IPS-18c (cell line): ENCODE measurements around the gene NPAS3.

ENCODE experiments used
- H3K4me3 ChIP-seq: 2 replicates; pipeline ENCODE4 v1.7.0; 2013; ENCODE audit warnings: low read depth, mild to moderate bottlenecking, low read length, moderate library complexity; ENCODE audit not compliant: insufficient read depth
- H3K9me3 ChIP-seq: one replicate; pipeline ENCODE4 v1.6.1; 2013; ENCODE audit warnings: mild to moderate bottlenecking, low read length, moderate library complexity; ENCODE audit not compliant: control insufficient read depth, insufficient read depth

Gene NPAS3

DNA sequence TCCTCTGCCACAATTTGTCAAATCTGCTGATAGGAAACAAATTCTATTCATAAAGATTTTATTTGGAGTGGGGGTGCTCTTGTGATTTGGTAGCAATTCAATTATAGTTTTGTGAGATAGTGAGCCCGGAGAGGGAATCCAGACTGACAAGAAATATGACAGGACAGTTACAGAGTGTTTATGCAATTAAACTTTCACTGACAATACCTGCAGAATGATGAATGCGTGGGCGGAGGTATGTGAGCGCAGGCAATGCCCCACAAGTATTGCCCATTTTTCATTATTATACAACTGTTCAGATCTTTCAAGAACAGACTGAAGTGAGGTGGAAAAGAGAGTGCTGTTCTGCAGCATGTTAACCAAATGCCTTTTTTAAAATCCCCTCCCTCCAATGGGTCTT lies 753.2 kb downstream of the NPAS3 start:
- no peaks in the 10 kb centered on the region for H3K9me3 ChIP-seq
- H3K4me3 ChIP-seq = no peak overlapping the region

DNA sequence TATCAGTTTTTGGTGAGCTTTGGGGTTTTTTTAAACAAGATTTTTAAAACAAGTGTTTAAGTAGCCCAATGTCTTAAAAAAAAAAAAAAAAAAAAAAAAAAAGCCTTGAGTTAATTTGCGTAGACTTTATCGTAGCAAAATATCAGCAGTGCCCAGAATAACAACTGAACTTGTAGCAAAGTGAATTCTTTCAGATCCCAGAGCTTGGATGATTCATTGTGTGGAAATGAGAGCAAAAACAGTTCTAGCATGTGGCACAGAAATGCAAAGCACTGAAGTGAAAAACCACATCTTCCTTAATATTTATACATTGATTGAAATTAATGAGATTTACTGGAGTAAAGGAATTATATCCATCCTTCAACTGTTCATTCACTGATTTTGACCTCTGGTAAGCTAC lies 754.1 kb downstream of the NPAS3 start:
- Histone ChIP-seq H3K9me3 (no peaks in the 10 kb centered on the region), H3K4me3 (no peak overlapping the region)

DNA sequence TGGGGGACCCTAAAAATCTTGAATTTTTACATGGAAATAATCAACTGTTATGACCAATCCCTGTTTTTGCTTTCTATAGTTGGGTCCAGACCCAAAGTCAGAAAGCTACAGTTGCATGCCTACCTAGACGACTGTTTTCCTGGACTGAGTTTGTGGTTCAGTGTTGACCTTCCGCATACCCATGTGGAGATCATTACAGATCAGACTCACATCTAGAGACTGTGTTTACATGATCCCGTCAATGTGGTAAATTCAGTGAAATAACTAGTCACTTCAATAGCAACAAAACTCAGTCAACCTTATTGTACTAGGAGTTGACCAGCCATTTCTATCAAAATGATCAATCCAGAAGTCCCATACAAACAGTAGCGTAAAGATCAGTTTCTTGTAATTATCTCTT lies 754.6 kb downstream of the NPAS3 start:
- Histone ChIP-seq H3K9me3 (no peaks in the 10 kb centered on the region), H3K4me3 (no peak overlapping the region)

DNA sequence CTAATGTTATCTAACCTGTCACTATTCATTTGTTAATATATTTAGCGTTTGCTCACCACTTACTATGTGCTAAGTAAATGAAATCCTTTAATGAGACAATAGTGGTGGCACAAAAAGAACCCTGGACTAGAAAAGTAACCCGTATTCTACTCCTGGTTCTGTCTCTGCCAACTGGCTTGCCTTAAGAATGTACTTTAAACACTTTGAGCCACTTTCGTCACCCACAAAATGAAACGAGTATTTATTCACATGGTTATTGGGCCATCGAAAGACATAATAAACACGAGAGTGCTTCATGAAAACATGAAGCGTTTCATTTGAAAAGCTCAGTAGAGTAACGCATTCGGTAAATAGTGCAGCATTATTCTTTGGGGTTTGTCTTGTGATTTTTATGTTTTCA lies 757.5 kb downstream of the NPAS3 start:
- no peak overlapping the region for H3K4me3 ChIP-seq
- H3K9me3 ChIP-seq = no peaks in the 10 kb centered on the region

DNA sequence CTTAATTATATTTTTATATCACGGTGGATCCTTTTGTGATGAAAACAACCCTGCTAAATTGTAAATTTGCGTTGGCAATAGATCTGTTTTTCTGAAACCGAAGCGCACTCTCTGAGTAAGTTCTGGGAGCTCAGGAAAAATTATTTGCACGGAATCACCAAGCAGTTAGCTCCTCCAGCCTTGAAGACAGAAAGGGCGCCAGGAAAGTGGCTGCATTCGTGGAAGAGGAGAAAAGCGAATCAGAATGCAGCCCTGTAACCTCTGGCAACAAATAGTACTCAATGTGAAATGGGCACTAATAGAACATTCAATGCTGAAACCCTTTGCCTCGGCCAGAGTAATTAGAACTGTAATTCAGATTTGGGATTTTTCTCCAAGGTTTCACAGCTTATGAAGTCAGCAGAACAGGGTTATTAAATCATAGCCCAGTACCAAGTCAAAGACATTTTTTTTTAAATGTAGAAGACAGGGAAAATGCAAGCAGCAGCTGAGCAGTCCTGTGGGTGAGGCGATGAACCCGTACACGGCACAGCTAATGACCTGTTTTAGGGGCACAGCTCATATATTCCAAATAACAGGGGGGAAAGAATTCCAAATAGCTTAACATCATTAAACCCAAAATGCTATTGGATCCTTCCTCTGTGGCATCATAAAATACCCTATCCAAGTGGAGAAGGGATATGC lies 760.8 kb downstream of the NPAS3 start:
- H3K9me3 ChIP-seq = no peaks in the 10 kb centered on the region
- H3K4me3 ChIP-seq = no peak overlapping the region

DNA sequence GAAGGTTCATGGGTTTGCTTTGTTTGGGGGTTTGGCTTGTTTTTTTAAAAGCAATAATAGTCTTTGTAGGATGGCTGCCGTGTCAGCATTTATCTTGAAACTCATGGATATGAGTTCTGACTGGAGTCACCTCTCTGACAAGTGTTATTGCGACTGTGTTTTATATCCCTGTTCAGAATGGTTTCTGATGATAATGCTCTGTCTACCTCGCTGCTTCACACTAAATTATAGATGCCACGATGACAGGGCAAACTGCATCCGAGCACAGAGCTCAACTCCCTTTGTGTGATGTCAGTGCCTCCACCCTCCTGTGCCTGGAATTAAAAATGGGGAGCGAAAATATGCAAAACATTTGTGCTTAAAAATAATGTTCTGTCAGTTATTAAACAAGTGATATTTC lies 761.4 kb downstream of the NPAS3 start:
- Histone ChIP-seq H3K9me3 (no peaks in the 10 kb centered on the region), H3K4me3 (no peak overlapping the region)

DNA sequence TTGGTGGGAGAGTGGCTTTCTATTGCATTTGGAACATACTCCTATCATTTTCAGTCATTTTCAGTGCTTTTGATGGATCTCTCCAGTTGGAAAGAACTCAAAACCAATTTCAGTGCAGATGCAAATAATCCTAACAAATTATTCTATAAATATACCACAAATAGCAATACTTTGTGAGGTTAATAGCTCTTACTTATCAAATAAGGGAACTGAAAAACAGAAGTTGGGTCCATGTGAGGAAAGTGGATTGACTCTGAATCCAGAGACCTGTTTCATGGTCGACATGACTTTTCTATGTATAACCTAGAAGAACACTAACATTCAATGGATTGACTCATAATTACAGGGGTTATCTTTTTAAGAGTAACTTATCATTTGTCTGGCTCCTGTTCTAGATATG lies 763.6 kb downstream of the NPAS3 start:
- Histone ChIP-seq H3K9me3 (no peaks in the 10 kb centered on the region), H3K4me3 (no peak overlapping the region)

DNA sequence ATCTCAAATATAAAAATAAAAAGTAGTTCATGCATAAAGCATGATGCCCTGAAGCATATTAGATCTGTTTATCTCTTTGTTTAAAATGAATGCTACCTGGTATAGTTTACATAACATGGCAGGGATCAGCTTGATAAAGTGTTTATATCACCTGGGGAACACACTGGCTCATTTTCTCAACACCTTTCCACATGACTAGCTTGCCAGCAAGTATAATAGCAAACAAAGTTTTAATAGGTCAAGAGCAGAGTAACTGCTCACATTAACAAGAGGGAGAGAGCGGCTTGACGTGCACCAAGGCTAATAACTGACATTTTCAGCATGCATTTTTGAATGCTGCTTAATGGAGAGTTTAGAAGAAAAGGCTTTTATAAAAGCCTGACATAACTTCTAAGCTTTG lies 765.8 kb downstream of the NPAS3 start:
- H3K4me3 ChIP-seq = no peak overlapping the region
- no peaks in the 10 kb centered on the region for H3K9me3 ChIP-seq

DNA sequence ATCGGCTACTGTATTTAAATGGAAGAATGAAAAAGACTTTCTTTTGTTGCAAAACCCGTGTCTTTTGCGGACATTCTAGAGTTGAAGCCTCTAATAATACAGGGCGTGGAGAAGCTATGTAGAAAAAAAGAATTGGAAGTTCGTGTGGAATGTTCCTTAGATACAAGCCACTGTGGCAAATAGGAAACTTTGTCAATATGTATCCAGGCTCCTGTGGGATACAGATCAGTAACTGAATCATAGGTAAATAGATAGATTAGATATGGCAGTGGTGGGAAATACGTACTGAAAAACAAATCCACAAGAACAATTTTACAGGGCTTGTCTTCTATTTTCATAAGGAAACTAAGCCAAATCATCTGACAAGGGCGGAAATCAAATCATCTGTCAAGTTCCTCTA lies 766.8 kb downstream of the NPAS3 start:
- Histone ChIP-seq H3K9me3 (no peaks in the 10 kb centered on the region), H3K4me3 (no peak overlapping the region)

DNA sequence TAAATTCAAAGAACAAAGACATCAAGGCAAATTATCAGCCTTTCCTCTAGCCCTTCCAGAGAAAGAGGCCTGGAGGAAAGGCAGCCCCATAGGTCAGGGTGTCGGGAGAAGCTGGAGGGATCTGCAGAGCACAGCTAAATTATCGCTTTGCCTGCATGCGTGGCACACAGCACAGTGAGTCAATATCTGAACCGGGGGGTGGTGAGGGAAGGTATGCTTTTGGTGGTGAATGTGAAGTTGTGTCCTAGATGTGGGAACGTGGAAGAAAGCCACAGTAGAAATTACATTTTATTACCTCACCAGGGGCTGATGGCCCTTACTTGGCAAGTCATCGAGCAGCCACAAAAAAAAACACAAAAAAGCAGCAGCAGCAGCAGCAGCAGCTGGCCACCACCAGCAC lies 769.0 kb downstream of the NPAS3 start:
- no peaks in the 10 kb centered on the region for H3K9me3 ChIP-seq
- H3K4me3 ChIP-seq = no peak overlapping the region

DNA sequence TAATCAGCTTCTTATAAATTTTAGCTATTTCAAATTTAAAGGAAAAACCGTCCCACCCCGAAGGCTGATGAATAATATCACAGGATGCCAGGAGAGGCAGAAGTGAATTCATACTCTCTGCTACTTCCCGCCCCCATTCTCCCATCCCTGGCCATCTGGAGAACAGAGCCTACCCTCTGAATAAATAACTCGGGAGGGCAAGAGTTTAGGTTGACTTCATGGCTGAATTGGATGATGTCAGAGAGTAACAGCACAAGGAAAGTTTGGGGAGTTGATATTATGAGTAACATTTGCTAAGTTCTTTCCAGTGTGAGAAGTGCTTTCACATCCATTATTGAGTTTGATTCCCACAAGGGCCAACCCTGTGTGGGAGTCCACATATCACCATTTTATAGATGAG lies 770.6 kb downstream of the NPAS3 start:
- Histone ChIP-seq H3K9me3 (no peaks in the 10 kb centered on the region), H3K4me3 (no peak overlapping the region)

DNA sequence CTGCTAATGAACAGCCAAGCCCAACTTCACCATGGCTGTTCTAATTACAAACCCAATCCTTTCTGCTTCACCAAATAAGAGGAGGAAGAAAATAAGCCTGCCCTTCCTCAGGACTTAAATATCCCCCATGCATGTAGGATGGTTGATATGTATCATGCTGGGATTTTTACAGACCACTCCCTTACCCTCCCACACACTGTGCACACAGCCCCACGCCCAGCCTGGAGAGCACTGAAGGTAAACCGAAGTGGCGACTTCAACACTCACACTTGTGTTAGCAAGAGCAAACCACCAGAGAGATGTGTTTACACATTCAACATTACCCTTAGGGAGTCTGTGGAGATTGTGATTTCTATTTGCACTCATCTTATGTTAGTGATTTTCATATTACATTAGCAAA lies 771.0 kb downstream of the NPAS3 start:
- H3K4me3 ChIP-seq = no peak overlapping the region

DNA sequence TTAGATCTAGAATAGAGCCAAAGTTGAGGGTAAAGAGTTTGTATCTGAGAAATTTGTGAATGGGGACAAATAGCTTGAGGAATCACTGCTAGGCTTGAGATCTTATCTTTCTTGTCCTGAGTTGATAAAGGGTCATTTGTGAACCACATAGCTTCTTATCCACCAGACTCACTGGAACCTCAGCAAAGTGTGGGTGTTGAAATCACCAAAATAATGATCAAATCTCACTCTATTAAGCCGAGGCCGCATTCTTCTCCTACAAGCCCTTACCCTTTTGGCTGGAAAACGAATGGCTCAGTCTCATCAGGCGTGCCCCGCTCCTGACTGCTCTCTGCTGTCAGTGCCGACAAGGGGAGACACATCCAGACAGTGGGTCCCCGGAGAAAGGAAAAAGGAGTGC lies 771.6 kb downstream of the NPAS3 start:
- Histone ChIP-seq H3K4me3 (no peak overlapping the region), H3K9me3 (no peaks in the 10 kb centered on the region)

More for the DNA sequence above, 771.0 kb downstream of the NPAS3 start:
- no peaks in the 10 kb centered on the region for H3K9me3 ChIP-seq

DNA sequence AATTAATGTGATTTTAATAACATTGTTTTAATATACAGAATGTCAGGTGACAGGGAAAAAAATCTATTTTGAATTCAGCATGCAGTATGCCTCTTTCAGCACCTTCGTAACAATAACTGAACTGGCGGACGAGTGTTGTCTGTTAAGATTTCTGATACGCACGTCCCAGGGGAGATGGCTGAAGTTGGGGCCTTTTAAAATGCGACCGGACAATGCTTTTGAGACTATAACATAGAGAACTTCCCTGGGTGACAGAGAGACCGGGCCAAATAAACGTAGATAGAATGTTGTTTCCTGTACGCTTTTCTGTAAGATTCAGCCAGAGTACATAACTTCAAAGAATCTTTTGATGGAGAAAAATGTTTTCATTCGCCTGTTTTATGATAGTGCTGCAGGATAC lies 772.5 kb downstream of the NPAS3 start:
- no peak overlapping the region for H3K4me3 ChIP-seq
- no peaks in the 10 kb centered on the region for H3K9me3 ChIP-seq

DNA sequence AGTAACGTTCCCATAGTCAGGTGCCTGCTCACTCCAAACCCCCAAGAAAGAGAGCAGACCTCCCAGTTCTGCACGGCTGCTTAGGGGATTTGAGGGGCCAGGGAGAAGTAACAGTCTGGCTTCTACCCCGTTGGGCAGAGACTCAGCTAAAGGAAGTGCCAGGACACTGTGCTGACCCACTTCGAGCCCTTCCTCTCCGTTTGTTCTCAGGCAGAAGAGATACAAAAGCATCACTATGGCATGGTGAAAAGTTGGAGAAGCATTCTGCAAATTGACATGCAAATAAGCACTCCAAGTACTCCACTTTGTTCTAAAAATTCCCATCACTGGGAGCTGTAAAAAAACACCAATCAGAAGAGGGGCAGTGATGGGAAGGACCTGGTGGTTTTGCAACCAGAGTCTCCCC lies 773.1 kb downstream of the NPAS3 start:
- no peak overlapping the region for H3K4me3 ChIP-seq
- H3K9me3 ChIP-seq = no peaks in the 10 kb centered on the region

DNA sequence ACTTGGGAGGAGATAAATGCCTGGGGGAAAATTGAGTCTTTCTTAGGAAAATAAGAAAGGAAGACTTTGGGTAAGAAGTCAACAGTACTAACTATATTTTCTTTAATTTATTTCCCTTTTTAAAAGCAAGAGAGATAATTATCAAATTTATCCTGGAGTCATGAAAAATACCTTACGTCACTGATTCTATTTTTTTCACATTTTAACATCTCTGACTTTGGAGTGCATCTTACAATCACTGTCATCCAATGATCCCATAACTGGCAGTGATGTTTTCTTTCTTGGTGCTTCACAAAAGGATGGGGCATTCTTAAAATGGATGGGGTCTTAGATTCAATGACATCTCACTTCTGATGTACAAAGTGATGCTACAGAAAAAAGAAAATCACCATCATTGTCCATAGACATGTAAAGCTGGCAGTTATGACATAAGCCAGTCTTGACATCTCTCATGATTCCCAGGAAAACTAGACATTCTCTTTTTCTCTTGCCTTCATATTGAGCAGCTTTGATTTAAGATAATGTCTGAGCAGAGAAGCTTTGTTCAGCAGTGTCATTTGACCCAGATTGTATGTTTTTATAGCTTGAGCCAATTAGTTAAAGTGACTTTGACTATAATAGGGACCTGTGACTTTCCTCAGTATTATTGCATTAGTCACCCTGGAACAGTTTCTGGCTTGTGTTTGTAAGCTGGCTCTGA lies 776.0 kb downstream of the NPAS3 start:
- H3K9me3 ChIP-seq = no peaks in the 10 kb centered on the region
- no peak overlapping the region for H3K4me3 ChIP-seq

DNA sequence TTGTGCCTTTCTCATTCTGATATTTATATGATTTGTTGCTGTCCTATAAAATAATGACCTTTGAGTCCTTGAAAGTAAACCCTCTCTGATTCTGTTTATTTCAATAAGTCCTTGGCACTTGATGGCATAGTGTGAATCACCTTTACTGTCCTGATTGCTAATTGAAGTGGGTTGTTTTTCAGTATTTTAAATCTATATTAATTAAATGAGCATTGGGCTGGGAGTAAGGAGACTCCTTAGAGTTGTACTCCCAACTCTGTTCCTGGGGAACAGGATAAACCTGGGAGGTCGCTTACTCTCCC lies 776.5 kb downstream of the NPAS3 start:
- Histone ChIP-seq H3K9me3 (no peaks in the 10 kb centered on the region), H3K4me3 (no peak overlapping the region)

DNA sequence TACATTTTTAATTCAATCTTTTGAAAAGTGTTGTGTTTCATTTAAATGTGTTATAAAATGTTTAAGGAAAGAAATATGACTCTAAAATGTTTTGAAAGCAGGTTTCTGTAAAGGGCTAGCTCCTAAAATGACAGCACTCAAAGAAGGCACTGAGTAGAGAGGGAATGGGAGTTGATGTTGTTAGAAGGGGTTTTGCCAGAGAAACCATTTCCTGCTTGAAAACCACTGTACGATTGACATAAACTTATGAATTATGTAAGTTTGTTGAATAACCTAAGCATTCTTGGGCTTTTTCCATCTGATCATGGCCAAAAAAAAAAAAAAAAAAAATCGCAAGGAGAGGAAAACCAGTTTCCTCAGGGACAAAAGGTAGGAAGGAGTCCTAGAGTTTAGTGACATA lies 778.2 kb downstream of the NPAS3 start:
- Histone ChIP-seq H3K4me3 (no peak overlapping the region), H3K9me3 (no peaks in the 10 kb centered on the region)

DNA sequence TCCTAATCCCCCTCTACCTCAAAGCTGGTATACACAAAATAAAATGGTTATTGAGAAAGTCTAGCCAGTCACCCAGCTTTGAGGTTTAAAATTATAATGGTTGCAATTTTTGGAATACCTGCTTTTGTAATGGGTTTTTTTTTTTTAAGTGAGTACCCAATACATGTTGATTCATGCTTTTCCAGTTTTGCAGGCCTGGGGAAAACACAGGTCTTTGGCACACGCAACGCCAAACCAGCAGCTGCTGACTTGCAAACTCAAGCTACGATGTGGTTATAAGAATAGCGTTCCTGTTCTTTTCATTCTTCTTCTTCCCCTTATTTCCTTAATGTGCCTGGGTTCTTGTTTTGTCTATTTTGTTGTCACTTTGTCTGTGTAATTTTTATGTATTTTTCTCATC lies 779.2 kb downstream of the NPAS3 start:
- H3K4me3 ChIP-seq = no peak overlapping the region

More for the DNA sequence above, 779.2 kb downstream of the NPAS3 start:
- no peaks in the 10 kb centered on the region for H3K9me3 ChIP-seq
